Measurements from ENCODE around the gene CARD14. TPM values are rescaled to one million over a fixed set of nuclear protein-coding genes. Genes with fewer than 3 reads are reported as not detected.

The CARD14 gene
- total and polyA plus RNA-seq, 2 donors (not counting 1 experiment from before 2014, with no cell fraction given): not detected

- Mint-ChIP-seq H3K4me3 (no peak overlapping the region), H3K27ac (no peak overlapping the region), H3K4me1 (no peaks in the 10 kb centered on the region), H3K9me3 (ENCODE audit: insufficient read depth) (no peaks in the 10 kb centered on the region), H3K27me3 (peaks cover 7% of the 10 kb centered on the region)
- no peaks in the 10 kb centered on the region for H4K20me1 ChIP-seq (ENCODE audit: control insufficient read depth, insufficient read depth, low read length, poor library complexity, severe bottlenecking)
- H3K27me3 ChIP-seq (replicated peaks in 1 of 4; ENCODE audit: control extremely low read depth in 1 of 4, control insufficient read depth in 3 of 4, insufficient read depth in 4 of 4, low read length in 3 of 4): peaks cover 0 to 7% (median 1%) of the 10 kb centered on the region in 4 experiments
- no peak overlapping the region for H3K4me3 ChIP-seq (ENCODE audit: control extremely low read depth in 1 of 5, extremely low read depth in 1 of 5, insufficient read depth in 1 of 5, low read depth in 2 of 5, low read length in 4 of 5)
- CTCF ChIA-PET: no interaction called here
- WGBS (ENCODE audit: insufficient coverage): 88% methylated on average over 13 of the region's 15 CpGs
- ATAC-seq (ENCODE audit: low read depth): no peak
- no peaks in the 10 kb centered on the region for H3K9me3 ChIP-seq (ENCODE audit: control extremely low read depth in 1 of 3, control insufficient read depth in 2 of 3, insufficient read depth in 1 of 3, low read length in 2 of 3)
- DNase-seq: no peak
- no peak overlapping the region for H3K27ac ChIP-seq (ENCODE audit: low read length in 2 of 2)
- H3K4me1 ChIP-seq (ENCODE audit: control insufficient read depth in 2 of 2, insufficient read depth in 2 of 2, low read length in 2 of 2): no peaks in the 10 kb centered on the region
- no peaks in the 10 kb centered on the region for H3K36me3 ChIP-seq (replicated peaks in 1 of 2; ENCODE audit: control extremely low read depth in 1 of 2, control insufficient read depth in 1 of 2, extremely low read depth in 1 of 2, insufficient read depth in 2 of 2, low read length in 1 of 2)
- POLR2A ChIA-PET: interaction anchor here (0.6 kb wide), 1 partner anchor 10 kb away, joined by 9 read pairs; no protein-coding TSS in a partner anchor
- H2AFZ ChIP-seq (ENCODE audit: insufficient read depth, low read depth, low read length, poor library complexity, severe bottlenecking): no peak overlapping the region
- intact Hi-C loops (cut with micrococcal nuclease): no loop called here
- H3K4me2 ChIP-seq (replicated peaks; ENCODE audit: low read depth, low read length, poor library complexity, severe bottlenecking): no peak overlapping the region
- H3K79me2 ChIP-seq (ENCODE audit: control insufficient read depth, insufficient read depth, low read length): no peaks in the 10 kb centered on the region
- no peak overlapping the region for H3K9ac ChIP-seq (ENCODE audit: low read length)
- TF ChIP-seq, protein P1, sequence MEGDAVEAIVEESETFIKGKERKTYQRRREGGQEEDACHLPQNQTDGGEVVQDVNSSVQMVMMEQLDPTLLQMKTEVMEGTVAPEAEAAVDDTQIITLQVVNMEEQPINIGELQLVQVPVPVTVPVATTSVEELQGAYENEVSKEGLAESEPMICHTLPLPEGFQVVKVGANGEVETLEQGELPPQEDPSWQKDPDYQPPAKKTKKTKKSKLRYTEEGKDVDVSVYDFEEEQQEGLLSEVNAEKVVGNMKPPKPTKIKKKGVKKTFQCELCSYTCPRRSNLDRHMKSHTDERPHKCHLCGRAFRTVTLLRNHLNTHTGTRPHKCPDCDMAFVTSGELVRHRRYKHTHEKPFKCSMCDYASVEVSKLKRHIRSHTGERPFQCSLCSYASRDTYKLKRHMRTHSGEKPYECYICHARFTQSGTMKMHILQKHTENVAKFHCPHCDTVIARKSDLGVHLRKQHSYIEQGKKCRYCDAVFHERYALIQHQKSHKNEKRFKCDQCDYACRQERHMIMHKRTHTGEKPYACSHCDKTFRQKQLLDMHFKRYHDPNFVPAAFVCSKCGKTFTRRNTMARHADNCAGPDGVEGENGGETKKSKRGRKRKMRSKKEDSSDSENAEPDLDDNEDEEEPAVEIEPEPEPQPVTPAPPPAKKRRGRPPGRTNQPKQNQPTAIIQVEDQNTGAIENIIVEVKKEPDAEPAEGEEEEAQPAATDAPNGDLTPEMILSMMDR (IDR thresholded peaks at IDR 0.05): no peak
- no peak for TF ChIP-seq EZH2 (IDR thresholded peaks at IDR 0.05; ENCODE audit: borderline replicate concordance, insufficient read depth, low read depth, low read length, poor library complexity, severe bottlenecking)
These were observed 45.4 kb upstream of the CARD14 start for GRCh38 chr17:80124351-80124981.

DNA sequence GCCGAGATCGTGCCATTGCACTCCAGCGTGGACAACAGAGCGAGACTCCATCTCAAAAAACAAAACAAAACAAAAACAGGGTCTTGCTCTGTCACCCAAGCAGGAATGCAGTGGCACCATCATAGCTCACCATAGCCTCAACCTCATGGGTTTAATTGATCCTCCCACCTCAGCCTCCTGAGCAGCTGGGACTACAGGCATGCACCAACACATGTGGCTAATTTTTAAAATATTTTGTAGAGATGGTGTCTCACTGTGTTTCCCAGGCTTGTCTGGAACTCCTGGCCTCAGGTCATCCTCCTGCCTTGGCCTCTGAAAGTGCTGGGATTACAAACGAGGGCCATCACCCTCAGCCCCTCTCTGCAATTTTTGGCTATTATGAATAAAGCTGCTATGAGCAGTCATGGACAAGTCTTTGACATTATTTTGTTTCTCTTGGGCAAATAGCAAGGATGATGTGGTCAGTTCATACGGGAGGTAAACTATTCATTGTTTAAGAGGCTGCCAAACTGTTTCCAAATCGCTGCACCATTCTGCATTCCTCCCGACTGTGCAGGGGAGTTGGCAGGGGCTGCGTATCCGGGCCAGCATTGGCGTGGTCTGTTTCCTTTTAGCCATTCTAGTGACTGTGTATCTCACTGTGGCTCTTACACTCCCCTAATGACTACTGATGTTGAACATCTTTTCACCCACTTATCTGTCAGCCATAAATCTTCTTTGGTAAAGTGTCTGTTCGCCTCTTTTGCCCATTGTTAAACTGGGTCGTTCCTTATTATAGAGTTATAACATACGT, 44.0 kb upstream of the CARD14 start:
- ChIA-PET CTCF (no interaction called here), POLR2A (no interaction called here)
- H3K27me3 ChIP-seq (replicated peaks in 1 of 4; ENCODE audit: control extremely low read depth in 1 of 4, control insufficient read depth in 3 of 4, insufficient read depth in 4 of 4, low read length in 3 of 4): peaks cover 0 to 7% (median 1%) of the 10 kb centered on the region in 4 experiments
- no peaks in the 10 kb centered on the region for H3K4me1 ChIP-seq (ENCODE audit: control insufficient read depth in 2 of 2, insufficient read depth in 2 of 2, low read length in 2 of 2)
- Mint-ChIP-seq H3K27ac (no peak overlapping the region), H3K27me3 (peaks cover 7% of the 10 kb centered on the region), H3K4me3 (no peak overlapping the region), H3K9me3 (ENCODE audit: insufficient read depth) (no peaks in the 10 kb centered on the region), H3K4me1 (no peaks in the 10 kb centered on the region)
- no peaks in the 10 kb centered on the region for H3K9me3 ChIP-seq (ENCODE audit: control extremely low read depth in 1 of 3, control insufficient read depth in 2 of 3, insufficient read depth in 1 of 3, low read length in 2 of 3)
- no peak overlapping the region for H2AFZ ChIP-seq (ENCODE audit: insufficient read depth, low read depth, low read length, poor library complexity, severe bottlenecking)
- no peak overlapping the region for H3K27ac ChIP-seq (ENCODE audit: low read length in 2 of 2)
- H3K9ac ChIP-seq (ENCODE audit: low read length): no peak overlapping the region
- no peaks in the 10 kb centered on the region for H4K20me1 ChIP-seq (ENCODE audit: control insufficient read depth, insufficient read depth, low read length, poor library complexity, severe bottlenecking)
- intact Hi-C loops (cut with micrococcal nuclease): no loop called here
- no peak overlapping the region for H3K4me3 ChIP-seq (ENCODE audit: control extremely low read depth in 1 of 5, extremely low read depth in 1 of 5, insufficient read depth in 1 of 5, low read depth in 2 of 5, low read length in 4 of 5)
- DNase-seq: no peak
- no peak for ATAC-seq (ENCODE audit: low read depth)
- no peaks in the 10 kb centered on the region for H3K79me2 ChIP-seq (ENCODE audit: control insufficient read depth, insufficient read depth, low read length)
- WGBS (ENCODE audit: insufficient coverage): 86% methylated on average over 11 of the region's 14 CpGs
- no peaks in the 10 kb centered on the region for H3K36me3 ChIP-seq (replicated peaks in 1 of 2; ENCODE audit: control extremely low read depth in 1 of 2, control insufficient read depth in 1 of 2, extremely low read depth in 1 of 2, insufficient read depth in 2 of 2, low read length in 1 of 2)
- TF ChIP-seq EZH2 (IDR thresholded peaks at IDR 0.05; ENCODE audit: borderline replicate concordance, insufficient read depth, low read depth, low read length, poor library complexity, severe bottlenecking): no peak
- TF ChIP-seq, protein P1 (IDR thresholded peaks at IDR 0.05): no peak
- H3K4me2 ChIP-seq (replicated peaks; ENCODE audit: low read depth, low read length, poor library complexity, severe bottlenecking): no peak overlapping the region

Data from B cell (primary cell).